Mesothelial cell of epicardium (in vitro differentiated cells): ENCODE measurements around the gene CCNT2. TPM values are rescaled to one million over a fixed set of nuclear protein-coding genes. Genes with fewer than 3 reads are reported as not detected.

Experiments
- DNase-seq, 2 experiments: peaks; one replicate each; pipeline ENCODE4 v3.0.0; 2021; ENCODE audit warnings: low spot score in 2 of 2; ENCODE audit not compliant: unreplicated experiment in 2 of 2
- H3K27ac Mint-ChIP-seq: 2 replicates; pipeline ENCODE4 v1.8.0; 2021; ENCODE audit warnings: mixed read lengths
- H3K27me3 Mint-ChIP-seq: 2 replicates; pipeline ENCODE4 v1.8.0; 2021; ENCODE audit warnings: low read depth, mixed read lengths
- H3K36me3 Mint-ChIP-seq: 2 replicates; pipeline ENCODE4 v1.8.0; 2021; ENCODE audit warnings: mixed read lengths
- H3K4me1 Mint-ChIP-seq: 2 replicates; pipeline ENCODE4 v1.8.0; 2021; ENCODE audit warnings: mixed read lengths
- H3K4me3 Mint-ChIP-seq: 2 replicates; pipeline ENCODE4 v1.8.0; 2021; ENCODE audit warnings: mild to moderate bottlenecking, moderate library complexity, mixed read lengths
- H3K9me3 Mint-ChIP-seq: 2 replicates; pipeline ENCODE4 v1.8.0; 2021; ENCODE audit warnings: mixed read lengths
- CTCF ChIP-seq: fragments of 200-600 bp; sonication (generic); IDR thresholded peaks from one replicate; pipeline ENCODE4 v1.5.0; 2021; ENCODE audit warnings: antibody characterized with exemption; ENCODE audit not compliant: unreplicated experiment
- total RNA-seq: library from RNA; stranded (reverse); gene quantifications from 3 replicates; pipeline ENCODE4 v1.2.1, GENCODE V29; 2021

The CCNT2 gene
- total RNA-seq, 1 donor from 2014 or later = 70.5 TPM

- Mint-ChIP-seq H3K27ac (no peak overlapping the region), H3K4me3 (no peak overlapping the region), H3K27me3 (no peaks in the 10 kb centered on the region), H3K36me3 (peaks cover 2% of the 10 kb centered on the region), H3K9me3 (peaks cover 19% of the 10 kb centered on the region), H3K4me1 (no peaks in the 10 kb centered on the region)
- TF ChIP-seq CTCF = no peak
- DNase-seq = no peak
Observed at GRCh38 chr2:134883552-134884293, 34.9 kb upstream of the CCNT2 start.

GRCh38 chr2:134884435-134884834, 34.2 kb upstream of the CCNT2 start:
- no peaks in the 10 kb centered on the region for H3K4me1 Mint-ChIP-seq
- H3K27ac Mint-ChIP-seq = no peak overlapping the region
- H3K36me3 Mint-ChIP-seq = peaks cover 2% of the 10 kb centered on the region
- TF ChIP-seq CTCF = no peak
- no peak for DNase-seq
- no peak overlapping the region for H3K4me3 Mint-ChIP-seq
- no peaks in the 10 kb centered on the region for H3K27me3 Mint-ChIP-seq
- peaks cover 12% of the 10 kb centered on the region for H3K9me3 Mint-ChIP-seq

- no peak for TF ChIP-seq CTCF
- H3K9me3 Mint-ChIP-seq = no peaks in the 10 kb centered on the region
- H3K36me3 Mint-ChIP-seq = no peaks in the 10 kb centered on the region
- no peak overlapping the region for H3K27ac Mint-ChIP-seq
- H3K27me3 Mint-ChIP-seq = peaks cover 2% of the 10 kb centered on the region
- H3K4me1 Mint-ChIP-seq = peaks cover 5% of the 10 kb centered on the region
- DNase-seq = no peak
- H3K4me3 Mint-ChIP-seq = no peak overlapping the region
Observed at GRCh38 chr2:134892282-134893035, 26.2 kb upstream of the CCNT2 start.

GRCh38 chr2:134897932-134898331, 20.7 kb upstream of the CCNT2 start:
- H3K27me3 Mint-ChIP-seq = peaks cover 6% of the 10 kb centered on the region
- H3K4me1 Mint-ChIP-seq = peaks cover 5% of the 10 kb centered on the region
- no peaks in the 10 kb centered on the region for H3K9me3 Mint-ChIP-seq
- H3K36me3 Mint-ChIP-seq = no peaks in the 10 kb centered on the region
- no peak overlapping the region for H3K4me3 Mint-ChIP-seq
- peak; percentile 36 for TF ChIP-seq CTCF
- DNase-seq = no peak
- no peak overlapping the region for H3K27ac Mint-ChIP-seq

- no peak for DNase-seq
- TF ChIP-seq CTCF = no peak
- H3K4me1 Mint-ChIP-seq = no peaks in the 10 kb centered on the region
- H3K9me3 Mint-ChIP-seq = no peaks in the 10 kb centered on the region
- no peak overlapping the region for H3K27ac Mint-ChIP-seq
- no peak overlapping the region for H3K4me3 Mint-ChIP-seq
- H3K36me3 Mint-ChIP-seq = no peaks in the 10 kb centered on the region
- H3K27me3 Mint-ChIP-seq = peaks cover 6% of the 10 kb centered on the region
Observed at GRCh38 chr2:134899204-134899603, 19.4 kb upstream of the CCNT2 start.
